GM12878 (cell line): ENCODE results near the gene PRR14L. TPM values are rescaled to one million over a fixed set of nuclear protein-coding genes. Genes with fewer than 3 reads are reported as not detected.

Source experiments
- ATAC-seq: fragments of 200-7000 bp; cut with Tn5 transposase; 3 replicates; pipeline ENCODE4 v1.9.1; 2020; ENCODE audit warnings: mild to moderate bottlenecking, moderate library complexity
- BruUV-seq: library from RNA; stranded (reverse); fragments of 400-500 nt; replicated peaks from 2 replicates; lab custom pipeline; 2021; lab: Mats Ljungman, UMichigan
- CTCF ChIA-PET: fragments of 300-600 bp; sonication (Branson Sonifier 250); formaldehyde crosslinking; extraction: SDS; loops from one replicate; lab custom pipeline; 2021; ENCODE audit warnings: inconsistent platforms; lab: Yijun Ruan, JAX
- POLR2A ChIA-PET: fragments of 350-600 bp; formaldehyde crosslinking; extraction: SDS; loops from one replicate; lab custom pipeline; 2021; ENCODE audit warnings: inconsistent platforms; lab: Charles Lee
- RAD21 ChIA-PET: fragments of 300-600 bp; sonication (Branson Sonifier 250); formaldehyde crosslinking; loops from one replicate; lab custom pipeline; 2023; ENCODE audit warnings: antibody characterized with exemption; ENCODE audit not compliant: unreplicated experiment; lab: Charles Lee
- SMC1A ChIA-PET: fragments of 300-600 bp; sonication (Branson Sonifier 250); formaldehyde crosslinking; loops from one replicate; lab custom pipeline; 2023; ENCODE audit not compliant: unreplicated experiment, uncharacterized antibody; lab: Charles Lee
- DNase-seq: peaks from one replicate; pipeline ENCODE4 v3.0.0-alpha.2; 2011; ENCODE audit warnings: low read depth, low spot score
- FAIRE-seq: peaks from 3 replicates; lab custom pipeline; 2011; peaks lifted over from hg19 to GRCh38; lab: Jason Lieb, UNC
- H2AFZ ChIP-seq: 2 replicates; pipeline ENCODE4 v1.6.0; 2011; ENCODE audit warnings: low read depth, low read length, control low read depth; ENCODE audit not compliant: control insufficient read depth
- H3K27ac ChIP-seq: 2 replicates; pipeline ENCODE4 v1.5.1; 2011; ENCODE audit warnings: control low read depth; ENCODE audit not compliant: control insufficient read depth, insufficient read depth
- H3K27me3 ChIP-seq, 2 experiments: replicated peaks in 1 of 2; 2 replicates each; pipeline versions ENCODE4 v1.6.0 to v1.6.1; 2011; ENCODE audit warnings: low read length in 1 of 2; ENCODE audit not compliant: control insufficient read depth in 2 of 2, insufficient read depth in 2 of 2
- H3K36me3 ChIP-seq, 2 experiments: 2 replicates each; pipeline ENCODE4 v1.5.1; 2011; ENCODE audit warnings: low read length in 1 of 2; ENCODE audit not compliant: control insufficient read depth in 2 of 2, insufficient read depth in 2 of 2
- H3K4me1 ChIP-seq: 2 replicates; pipeline ENCODE4 v1.6.1; 2011; ENCODE audit warnings: mild to moderate bottlenecking, low read length, moderate library complexity, mixed read lengths; ENCODE audit not compliant: control insufficient read depth, insufficient read depth
- H3K4me2 ChIP-seq: 2 replicates; pipeline ENCODE4 v1.6.0; 2011; ENCODE audit warnings: control low read depth; ENCODE audit not compliant: control insufficient read depth, insufficient read depth
- H3K4me3 ChIP-seq: fragments of 200-600 bp; sonication (generic); 2 replicates; pipeline ENCODE4 v1.5.1; 2016
- H3K79me2 ChIP-seq: 2 replicates; pipeline ENCODE4 v1.6.0; 2011; ENCODE audit warnings: low read length; ENCODE audit not compliant: control insufficient read depth, insufficient read depth
- H3K9ac ChIP-seq: 2 replicates; pipeline ENCODE4 v1.8.0; 2011; ENCODE audit warnings: low read length, control low read depth, mixed read lengths; ENCODE audit not compliant: control insufficient read depth, insufficient read depth
- H3K9me3 ChIP-seq: replicated peaks from 3 replicates; pipeline ENCODE4 v1.5.1; 2011; ENCODE audit warnings: mild to moderate bottlenecking, low read length; ENCODE audit not compliant: control insufficient read depth, insufficient read depth
- H4K20me1 ChIP-seq: 2 replicates; pipeline ENCODE4 v1.6.0; 2011; ENCODE audit not compliant: control insufficient read depth, insufficient read depth
- ATF3 ChIP-seq: IDR thresholded peaks from 2 replicates; pipeline ENCODE4 v1.6.1; 2011; ENCODE audit warnings: low read depth, mild to moderate bottlenecking, low read length, moderate library complexity, borderline replicate concordance; ENCODE audit errors: extremely low read depth
- BCL11A ChIP-seq: IDR thresholded peaks from 2 replicates; pipeline ENCODE4 v1.6.1; 2011; ENCODE audit warnings: low read depth, low read length
- BCL3 ChIP-seq: IDR thresholded peaks from 2 replicates; pipeline ENCODE4 v1.6.1; 2011; ENCODE audit warnings: borderline replicate concordance, low read depth, mild to moderate bottlenecking, moderate library complexity, low read length; ENCODE audit not compliant: insufficient read depth, poor library complexity, severe bottlenecking
- BHLHE40 ChIP-seq, 2 experiments: fragments of 450-650 bp in 1 of 2; IDR thresholded peaks; 2 replicates each; pipeline ENCODE4 v1.6.1; 2011 to 2017; ENCODE audit warnings: low read depth in 2 of 2, borderline replicate concordance in 1 of 2, improper control_type of control experiment in 1 of 2, low read length in 1 of 2, mild to moderate bottlenecking in 1 of 2
- CHD2 ChIP-seq: IDR thresholded peaks from 2 replicates; pipeline ENCODE4 v1.6.1; 2011; ENCODE audit warnings: low read depth, low read length, improper control_type of control experiment, borderline replicate concordance
- ELK1 ChIP-seq: IDR thresholded peaks from 2 replicates; pipeline ENCODE4 v1.6.1; 2012; ENCODE audit warnings: low read depth, low read length, improper control_type of control experiment
- GATAD2B ChIP-seq: fragments of 450-650 bp; conservative IDR thresholded peaks from 2 replicates; pipeline ENCODE4 v1.6.1; 2017; ENCODE audit warnings: low read depth, mild to moderate bottlenecking, moderate library complexity
- MTA3 ChIP-seq: IDR thresholded peaks from 2 replicates; pipeline ENCODE4 v1.6.1; 2012; ENCODE audit warnings: low read length, inconsistent platforms, borderline replicate concordance
- RELA ChIP-seq: fragments of 450-650 bp; IDR thresholded peaks from 2 replicates; pipeline ENCODE4 v1.8.0; 2014; ENCODE audit warnings: borderline replicate concordance; ENCODE audit not compliant: partially characterized antibody
- REST ChIP-seq: IDR thresholded peaks from 2 replicates; pipeline ENCODE4 v1.6.1; 2012; ENCODE audit warnings: mild to moderate bottlenecking, low read depth, low read length
- SIX5 ChIP-seq: IDR thresholded peaks from 2 replicates; pipeline ENCODE4 v1.6.1; 2011; ENCODE audit warnings: mild to moderate bottlenecking, low read depth, low read length, moderate library complexity; ENCODE audit not compliant: severe bottlenecking
- WGBS: methylation state at CpG from one replicate; pipeline ENCODE4 v1.1.6; 2016; ENCODE audit warnings: low lambda C conversion rate; ENCODE audit not compliant: insufficient replicate concordance, insufficient coverage; ENCODE audit errors: missing lambda C conversion rate; 5-methylcytosine and 5-hydroxymethylcytosine counted together
- in situ Hi-C: fragments of 300-500 bp; cut with MboI; formaldehyde crosslinking; loops from 9 replicates; pipeline ENCODE4 v1.14.3; 2018; ENCODE audit warnings: mixed read lengths
- intact Hi-C: fragments of 100-400 bp; cut with micrococcal nuclease; formaldehyde crosslinking; loops from one replicate; pipeline ENCODE4 v1.14.2; 2022; ENCODE audit not compliant: unreplicated experiment
- polyA plus RNA-seq, 11 experiments: library from polyadenylated mRNA; depleted of rRNA in 4 of 11; unstranded in 6 of 11; stranded (reverse) in 5 of 11; fragments of >200 nt; fragmentation: Nextera tagmentation in 4 of 11; fragmentation: Illumina TruSeq in 1 of 11; extraction: Ambion mirVana in 4 of 11; extraction: Trizol in 1 of 11; gene quantifications; 1 replicate in 1 of 11; 2 replicates in 10 of 11; pipeline versions ENCODE4 v1.2.1 to v1.2.3, GENCODE V29; 2011 to 2016; ENCODE audit warnings: inconsistent platforms in 2 of 11, missing spikeins in 2 of 11, low read depth in 1 of 11
- total RNA-seq, 4 experiments: library from RNA; depleted of rRNA in 3 of 4; stranded (reverse); fragments of >200 nt in 3 of 4; fragmentation: Illumina TruSeq in 1 of 4; extraction: Trizol in 1 of 4; gene quantifications; 2 replicates each; pipeline versions ENCODE4 v1.2.1 to v1.2.3, GENCODE V29; 2013 to 2021

PRR14L gene
- total and polyA plus RNA-seq, 10 of the 15 experiments (the other 5 are each of a cell fraction or from before 2014, with no cell fraction given): 4.2 to 49.0 (median 21.4) TPM

- TF ChIP-seq BCL3 (no peak), BHLHE40 (IDR thresholded peaks at IDR 0.05; ENCODE audit: borderline replicate concordance in 1 of 2, low read depth in 2 of 2, low read length in 1 of 2) (no peak), MTA3 (no peak), CHD2 (no peak)
These were observed 66.5 kb downstream of the PRR14L start (continued) for GRCh38 chr22:31683181-31684105.

GRCh38 chr22:31682751-31683150 is 67.2 kb downstream of the PRR14L start:
- intact Hi-C loops (no loop called here), in situ Hi-C loops (no loop called here)
- Histone ChIP-seq H4K20me1 (no peaks in the 10 kb centered on the region), H3K4me2 (no peak overlapping the region), H3K9ac (no peak overlapping the region), H3K4me1 (no peaks in the 10 kb centered on the region), H3K79me2 (no peaks in the 10 kb centered on the region), H2AFZ (no peak overlapping the region), H3K27me3 (no peaks in the 10 kb centered on the region), H3K4me3 (no peak overlapping the region), H3K27ac (no peak overlapping the region), H3K36me3 (peaks cover 6 to 8% of the 10 kb centered on the region in 2 experiments; a peak in 3 of 4 replicates), H3K9me3 (no peaks in the 10 kb centered on the region)
- no TSS peak for BruUV-seq
- RAD21 ChIA-PET: interaction anchor here (0.5 to 0.6 kb wide), 2 partner anchors 15 to 137 kb away, joined by 3 read pairs; no protein-coding TSS in a partner anchor
- ATAC-seq (no peak), DNase-seq (no peak), FAIRE-seq (no peak)
- CTCF ChIA-PET: interaction anchor here (0.7 kb wide), 1 partner anchor 201 kb away, joined by 3 read pairs; no protein-coding TSS in a partner anchor
- 96% methylated on average over 7 of the region's 7 CpGs for WGBS
- SMC1A ChIA-PET: interaction anchor here (0.5 kb wide), 1 partner anchor 676 kb away, joined by 3 read pairs; no protein-coding TSS in a partner anchor
- POLR2A ChIA-PET: no interaction called here
- no peak for TF ChIP-seq REST
- no peak for TF ChIP-seq GATAD2B
- no peak for TF ChIP-seq ATF3
- TF ChIP-seq RELA: no peak
- no peak for TF ChIP-seq BCL11A
- no peak for TF ChIP-seq ELK1
- TF ChIP-seq SIX5: no peak
